GM12892 (cell line): Measurements from ENCODE around the gene KRTAP10-6.

Source experiments
- POLR2A ChIP-seq: IDR thresholded peaks from 2 replicates; pipeline ENCODE4 v1.6.1; 2011; ENCODE audit warnings: low read depth, low read length, control low read depth
- POLR2AphosphoS5 ChIP-seq: IDR thresholded peaks from 2 replicates; pipeline ENCODE4 v1.6.1; 2011; ENCODE audit warnings: low read depth, low read length, control low read depth
- TAF1 ChIP-seq: IDR thresholded peaks from 2 replicates; pipeline ENCODE4 v1.6.1; 2011; ENCODE audit warnings: low read depth, mild to moderate bottlenecking, control low read depth, low read length, borderline replicate concordance

DNA sequence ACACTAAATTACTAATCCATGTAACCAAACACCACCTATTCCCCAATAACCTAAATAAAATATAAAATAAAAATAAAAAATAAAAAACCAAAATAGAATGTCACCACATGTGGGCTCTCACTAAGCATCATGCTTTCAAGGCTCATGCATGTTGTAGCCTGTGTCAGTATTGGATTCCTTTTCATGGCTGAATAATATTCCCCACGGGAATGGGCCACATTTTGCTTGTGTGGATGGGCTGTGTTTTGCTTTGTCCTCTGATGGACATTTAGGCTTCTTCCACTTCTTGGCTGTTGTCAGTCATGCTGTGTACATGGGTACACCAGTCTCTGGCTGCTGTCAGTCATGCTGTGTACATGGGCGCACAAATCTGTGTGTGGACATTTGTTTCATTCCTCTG lies 3.2 kb downstream of the KRTAP10-6 start:
- TF ChIP-seq POLR2A (no peak), POLR2AphosphoS5 (no peak), TAF1 (no peak)
